Measurements from ENCODE around the gene LRRK1.

- TF ChIP-seq POLR2A (IDR thresholded peaks at IDR 0.05; ENCODE audit: low read depth, low read length) (no peak), POLR2AphosphoS5 (IDR thresholded peaks at IDR 0.05; ENCODE audit: low read depth, low read length) (no peak)
Measured at GRCh38 chr15:101054991-101055390, 135.8 kb downstream of the LRRK1 start.
